K562 (cell line): ENCODE results near the gene NUDT5. TPM values are rescaled to one million over a fixed set of nuclear protein-coding genes. Genes with fewer than 3 reads are reported as not detected.

Experiments
- CAMTA2 ChIP-seq: fragments of 250-450 bp; sonication (Bioruptor Pico); conservative IDR thresholded peaks from 2 replicates; pipeline ENCODE4 v1.5.1; 2022
- ETS2 ChIP-seq: IDR thresholded peaks from 2 replicates; pipeline ENCODE4 v1.6.1; 2016; ENCODE audit warnings: borderline replicate concordance, missing genetic modification characterization, mild to moderate bottlenecking, moderate library complexity, missing compliant biosample characterization; ENCODE audit not compliant: poor library complexity, severe bottlenecking
- HDAC2 ChIP-seq: fragments of 450-650 bp; IDR thresholded peaks from 2 replicates; pipeline ENCODE4 v1.6.1; 2016; ENCODE audit warnings: mild to moderate bottlenecking
- LCOR ChIP-seq: sonication (generic); formaldehyde crosslinking; IDR thresholded peaks from 2 replicates; pipeline ENCODE4 v1.8.0; 2022; ENCODE audit warnings: mild to moderate bottlenecking, missing genetic modification reagents
- MAZ ChIP-seq, 2 experiments: fragments of 450-650 bp in 1 of 2; sonication (generic) in 1 of 2; formaldehyde crosslinking; IDR thresholded peaks in 1 of 2; conservative IDR thresholded peaks in 1 of 2; 2 replicates each; pipeline versions ENCODE4 v1.4.0 to v1.5.0; 2020; ENCODE audit warnings: mild to moderate bottlenecking in 1 of 2, missing genetic modification reagents in 1 of 2
- MCM5 ChIP-seq: fragments of 450-650 bp; IDR thresholded peaks from 2 replicates; pipeline ENCODE4 v1.6.1; 2016; ENCODE audit warnings: low read depth
- NCOR1 ChIP-seq: fragments of 450-650 bp; IDR thresholded peaks from 2 replicates; pipeline ENCODE4 v1.6.1; 2016; ENCODE audit warnings: mild to moderate bottlenecking, moderate library complexity
- NFIX ChIP-seq: fragments of 250-450 bp; sonication (Bioruptor Pico); IDR thresholded peaks from 2 replicates; pipeline ENCODE4 v1.4.0; 2020; ENCODE audit warnings: low read depth, mild to moderate bottlenecking, moderate library complexity
- OTX1 ChIP-seq: fragments of 450-650 bp; formaldehyde crosslinking; IDR thresholded peaks from 2 replicates; pipeline ENCODE4 v1.4.0; 2022; ENCODE audit warnings: mild to moderate bottlenecking
- RBM34 ChIP-seq: fragments of 200-400 bp; formaldehyde crosslinking; IDR thresholded peaks from 2 replicates; pipeline ENCODE4 v1.6.1; 2018; ENCODE audit warnings: low read length, borderline replicate concordance; ENCODE audit not compliant: insufficient read depth
- RBM39 ChIP-seq: fragments of 200-400 bp; formaldehyde crosslinking; optimal IDR thresholded peaks from 2 replicates; pipeline ENCODE3; 2018; ENCODE audit warnings: low read depth, low read length
- TAF9B ChIP-seq: fragments of 450-650 bp; IDR thresholded peaks from 2 replicates; pipeline ENCODE4 v1.6.1; 2018; ENCODE audit warnings: mild to moderate bottlenecking; ENCODE audit not compliant: partially characterized antibody
- TARDBP ChIP-seq: fragments of 450-650 bp; IDR thresholded peaks from 2 replicates; pipeline ENCODE4 v1.6.1; 2016
- TBL1XR1 ChIP-seq, 2 experiments: IDR thresholded peaks; 2 replicates each; pipeline ENCODE4 v1.6.1; 2012; ENCODE audit warnings: improper control_type of control experiment in 2 of 2, low read length in 2 of 2, mild to moderate bottlenecking in 1 of 2
- TEAD2 ChIP-seq: fragments of 450-650 bp; IDR thresholded peaks from 2 replicates; pipeline ENCODE4 v1.6.1; 2016; ENCODE audit warnings: missing genetic modification characterization, control low read depth, missing compliant biosample characterization
- U2AF2 ChIP-seq: fragments of 200-400 bp; formaldehyde crosslinking; optimal IDR thresholded peaks from 2 replicates; pipeline ENCODE3; 2017; ENCODE audit warnings: low read depth, mild to moderate bottlenecking, low read length
- ZNF140 ChIP-seq: fragments of 250-450 bp; sonication (Bioruptor Pico); IDR thresholded peaks from 2 replicates; pipeline ENCODE4 v1.8.0; 2021; ENCODE audit warnings: moderate library complexity, mild to moderate bottlenecking, inconsistent platforms
- ZNF24 ChIP-seq: fragments of 450-650 bp; IDR thresholded peaks from 2 replicates; pipeline ENCODE4 v1.6.1; 2016
- ZNF274 ChIP-seq: IDR thresholded peaks from 2 replicates; pipeline ENCODE4 v1.6.1; 2011; ENCODE audit warnings: low read depth, mild to moderate bottlenecking, low read length, moderate library complexity, borderline replicate concordance
- ZNF717 ChIP-seq: fragments of 250-450 bp; sonication (Bioruptor Pico); IDR thresholded peaks from 2 replicates; pipeline ENCODE4 v1.5.0; 2021
- ZNF778 ChIP-seq: fragments of 450-650 bp; formaldehyde crosslinking; IDR thresholded peaks from 2 replicates; pipeline ENCODE4 v1.4.0; 2020; ENCODE audit warnings: mild to moderate bottlenecking, moderate library complexity
- polyA plus RNA-seq, 8 experiments: library from polyadenylated mRNA; depleted of rRNA in 4 of 8; stranded (reverse) in 5 of 8; unstranded in 3 of 8; fragments of >200 nt; fragmentation: Nextera tagmentation in 2 of 8; fragmentation: Illumina TruSeq in 1 of 8; extraction: Ambion mirVana in 2 of 8; extraction: Trizol in 1 of 8; gene quantifications; 2 replicates each; pipeline versions ENCODE4 v1.2.1 to v1.2.3, GENCODE V29; 2011 to 2014; ENCODE audit warnings: inconsistent platforms in 1 of 8, missing spikeins in 1 of 8
- total RNA-seq, 7 experiments: library from RNA; depleted of rRNA in 6 of 7; stranded (reverse); fragments of >200 nt in 6 of 7; fragmentation: Illumina TruSeq in 2 of 7; extraction: Trizol in 2 of 7; gene quantifications; 2 replicates each; pipeline versions ENCODE4 v1.2.1 to v1.2.3, GENCODE V29; 2011 to 2021; ENCODE audit warnings: low replicate concordance in 1 of 7
- TF ChIP-seq, protein P1 (sequence below): sonication (generic); formaldehyde crosslinking; IDR thresholded peaks from 2 replicates; pipeline ENCODE4 v1.8.0; 2023; ENCODE audit warnings: mild to moderate bottlenecking, missing genetic modification reagents
- TF ChIP-seq, protein P2 (sequence below): fragments of 250-450 bp; sonication (Bioruptor Pico); IDR thresholded peaks from 2 replicates; pipeline ENCODE4 v1.4.0; 2020

Gene NUDT5
- total and polyA plus RNA-seq, 9 of the 15 experiments (the other 6 are each of a cell fraction or from before 2014, with no cell fraction given), result 87.7 to 422 (median 186) TPM

DNA sequence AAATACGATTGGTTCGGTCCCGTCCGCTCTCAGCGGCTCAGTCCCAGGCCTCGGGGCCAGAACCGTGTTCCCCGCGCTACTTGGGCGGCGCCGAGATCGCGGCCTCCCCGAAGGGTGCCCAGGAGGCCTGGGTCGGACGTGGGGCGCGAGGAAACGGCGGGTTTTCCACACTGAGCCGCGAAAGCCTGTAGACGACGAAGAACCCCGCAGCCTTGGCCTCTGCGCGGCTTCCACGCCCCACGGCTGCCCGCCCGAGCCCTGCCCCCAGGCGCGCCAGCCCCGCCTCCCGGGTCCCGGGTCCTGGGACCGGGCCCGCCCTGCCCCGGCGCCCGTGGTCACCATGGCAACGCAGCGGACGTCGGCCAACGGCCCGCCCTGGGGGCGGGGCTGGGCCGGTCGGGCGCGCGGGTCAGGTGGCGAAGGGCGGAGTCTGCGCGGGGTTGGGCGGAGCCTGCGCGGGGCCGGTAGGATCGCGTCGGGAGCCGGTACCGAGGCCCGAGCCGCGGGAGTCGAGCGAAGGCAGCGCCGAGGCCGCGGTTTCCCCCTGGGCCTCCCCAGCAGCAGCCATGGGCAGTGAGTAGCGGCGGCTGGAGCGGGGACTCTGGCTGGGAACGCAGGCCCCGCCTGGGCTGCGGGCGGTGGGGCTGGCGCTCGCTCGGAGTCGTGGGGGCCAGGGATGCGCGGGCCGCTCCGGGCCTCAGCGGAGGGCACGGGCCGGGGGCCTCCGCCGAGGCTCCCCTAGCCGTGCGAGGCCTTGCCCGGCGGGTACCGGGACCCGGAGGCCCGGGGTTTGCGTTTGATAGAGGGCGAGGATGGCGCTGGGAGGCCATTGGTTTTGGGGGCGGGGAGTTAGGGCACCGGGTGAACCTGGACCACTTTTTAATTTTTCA, 66.2 kb downstream of the NUDT5 start, which contains the start of gene SEC61A2 (continued):
- no peak for TF ChIP-seq HDAC2
- TF ChIP-seq TARDBP, result peak; percentile 49
- no peak for TF ChIP-seq ZNF24
- TF ChIP-seq U2AF2, result no peak
- no peak for TF ChIP-seq ZNF778
- no peak for TF ChIP-seq NCOR1
- no peak for TF ChIP-seq TAF9B
- TF ChIP-seq ETS2, result no peak
- no peak for TF ChIP-seq NFIX (CRISPR knock-in tag)
- no peak for TF ChIP-seq TEAD2
- no peak for TF ChIP-seq ZNF140 (CRISPR knock-in tag)
- no peak for TF ChIP-seq MCM5
- TF ChIP-seq, protein P1, sequence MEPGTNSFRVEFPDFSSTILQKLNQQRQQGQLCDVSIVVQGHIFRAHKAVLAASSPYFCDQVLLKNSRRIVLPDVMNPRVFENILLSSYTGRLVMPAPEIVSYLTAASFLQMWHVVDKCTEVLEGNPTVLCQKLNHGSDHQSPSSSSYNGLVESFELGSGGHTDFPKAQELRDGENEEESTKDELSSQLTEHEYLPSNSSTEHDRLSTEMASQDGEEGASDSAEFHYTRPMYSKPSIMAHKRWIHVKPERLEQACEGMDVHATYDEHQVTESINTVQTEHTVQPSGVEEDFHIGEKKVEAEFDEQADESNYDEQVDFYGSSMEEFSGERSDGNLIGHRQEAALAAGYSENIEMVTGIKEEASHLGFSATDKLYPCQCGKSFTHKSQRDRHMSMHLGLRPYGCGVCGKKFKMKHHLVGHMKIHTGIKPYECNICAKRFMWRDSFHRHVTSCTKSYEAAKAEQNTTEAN (CRISPR knock-in tag), result no peak
- TF ChIP-seq ZNF717 (CRISPR knock-in tag), result no peak
- TF ChIP-seq RBM34, result no peak
- no peak for TF ChIP-seq LCOR (CRISPR knock-in tag)
- TF ChIP-seq TBL1XR1 (IDR thresholded peaks at IDR 0.05; ENCODE audit: low read length in 2 of 2), result no peak
- TF ChIP-seq, protein P2, sequence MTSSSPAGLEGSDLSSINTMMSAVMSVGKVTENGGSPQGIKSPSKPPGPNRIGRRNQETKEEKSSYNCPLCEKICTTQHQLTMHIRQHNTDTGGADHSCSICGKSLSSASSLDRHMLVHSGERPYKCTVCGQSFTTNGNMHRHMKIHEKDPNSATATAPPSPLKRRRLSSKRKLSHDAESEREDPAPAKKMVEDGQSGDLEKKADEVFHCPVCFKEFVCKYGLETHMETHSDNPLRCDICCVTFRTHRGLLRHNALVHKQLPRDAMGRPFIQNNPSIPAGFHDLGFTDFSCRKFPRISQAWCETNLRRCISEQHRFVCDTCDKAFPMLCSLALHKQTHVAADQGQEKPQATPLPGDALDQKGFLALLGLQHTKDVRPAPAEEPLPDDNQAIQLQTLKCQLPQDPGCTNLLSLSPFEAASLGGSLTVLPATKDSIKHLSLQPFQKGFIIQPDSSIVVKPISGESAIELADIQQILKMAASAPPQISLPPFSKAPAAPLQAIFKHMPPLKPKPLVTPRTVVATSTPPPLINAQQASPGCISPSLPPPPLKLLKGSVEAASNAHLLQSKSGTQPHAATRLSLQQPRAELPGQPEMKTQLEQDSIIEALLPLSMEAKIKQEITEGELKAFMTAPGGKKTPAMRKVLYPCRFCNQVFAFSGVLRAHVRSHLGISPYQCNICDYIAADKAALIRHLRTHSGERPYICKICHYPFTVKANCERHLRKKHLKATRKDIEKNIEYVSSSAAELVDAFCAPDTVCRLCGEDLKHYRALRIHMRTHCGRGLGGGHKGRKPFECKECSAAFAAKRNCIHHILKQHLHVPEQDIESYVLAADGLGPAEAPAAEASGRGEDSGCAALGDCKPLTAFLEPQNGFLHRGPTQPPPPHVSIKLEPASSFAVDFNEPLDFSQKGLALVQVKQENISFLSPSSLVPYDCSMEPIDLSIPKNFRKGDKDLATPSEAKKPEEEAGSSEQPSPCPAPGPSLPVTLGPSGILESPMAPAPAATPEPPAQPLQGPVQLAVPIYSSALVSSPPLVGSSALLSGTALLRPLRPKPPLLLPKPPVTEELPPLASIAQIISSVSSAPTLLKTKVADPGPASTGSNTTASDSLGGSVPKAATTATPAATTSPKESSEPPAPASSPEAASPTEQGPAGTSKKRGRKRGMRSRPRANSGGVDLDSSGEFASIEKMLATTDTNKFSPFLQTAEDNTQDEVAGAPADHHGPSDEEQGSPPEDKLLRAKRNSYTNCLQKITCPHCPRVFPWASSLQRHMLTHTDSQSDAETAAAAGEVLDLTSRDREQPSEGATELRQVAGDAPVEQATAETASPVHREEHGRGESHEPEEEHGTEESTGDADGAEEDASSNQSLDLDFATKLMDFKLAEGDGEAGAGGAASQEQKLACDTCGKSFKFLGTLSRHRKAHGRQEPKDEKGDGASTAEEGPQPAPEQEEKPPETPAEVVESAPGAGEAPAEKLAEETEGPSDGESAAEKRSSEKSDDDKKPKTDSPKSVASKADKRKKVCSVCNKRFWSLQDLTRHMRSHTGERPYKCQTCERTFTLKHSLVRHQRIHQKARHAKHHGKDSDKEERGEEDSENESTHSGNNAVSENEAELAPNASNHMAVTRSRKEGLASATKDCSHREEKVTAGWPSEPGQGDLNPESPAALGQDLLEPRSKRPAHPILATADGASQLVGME (CRISPR knock-in tag), result peak; percentile 35; the same call in 1 of the 2 replicates
- TF ChIP-seq RBM39, result no peak
- TF ChIP-seq CAMTA2 (CRISPR knock-in tag), result no peak
- peak; percentile 55 to 60; a peak in 3 of 4 replicates for TF ChIP-seq MAZ (CRISPR knock-in tag; conservative IDR thresholded peaks at IDR 0.05 in 1 of 2, IDR thresholded peaks at IDR 0.05 in 1 of 2)
- TF ChIP-seq OTX1 (CRISPR knock-in tag), result no peak
- no peak for TF ChIP-seq ZNF274
